GM18870 (cell line): ENCODE data around the gene CADPS.

Experiments
- ATAC-seq: cut with Tn5 transposase; IDR thresholded peaks from one replicate; pipeline ENCODE4 v1.9.1; 2021; ENCODE audit warnings: moderate library complexity; ENCODE audit not compliant: unreplicated experiment

Gene CADPS

GRCh38 chr3:62566022-62566557 is 309.1 kb downstream of the CADPS start:
- no peak for ATAC-seq

- no peak for ATAC-seq
These were observed 312.6 kb downstream of the CADPS start for GRCh38 chr3:62562596-62562995.

DNA sequence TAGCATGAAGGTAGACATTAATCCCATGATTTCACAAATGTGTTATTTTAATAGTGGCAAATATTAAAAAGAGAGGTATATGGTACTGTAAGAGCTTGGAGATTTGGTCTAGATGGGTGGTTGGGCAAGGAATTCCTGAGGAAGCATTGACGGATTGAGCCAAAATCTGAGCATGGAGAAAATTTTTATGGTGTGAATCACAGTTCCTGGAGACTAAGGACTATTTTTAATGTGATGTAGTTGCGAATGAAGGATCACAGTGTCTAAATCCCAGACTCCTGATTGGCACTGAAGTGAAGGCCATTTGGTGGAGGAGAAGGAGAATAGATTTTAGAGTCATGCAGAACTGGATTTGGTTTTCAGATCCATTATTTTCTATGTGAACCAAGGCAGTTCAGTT is 313.2 kb downstream of the CADPS start:
- ATAC-seq: no peak

- no peak for ATAC-seq
These were observed 315.3 kb downstream of the CADPS start for GRCh38 chr3:62559831-62560445.

DNA sequence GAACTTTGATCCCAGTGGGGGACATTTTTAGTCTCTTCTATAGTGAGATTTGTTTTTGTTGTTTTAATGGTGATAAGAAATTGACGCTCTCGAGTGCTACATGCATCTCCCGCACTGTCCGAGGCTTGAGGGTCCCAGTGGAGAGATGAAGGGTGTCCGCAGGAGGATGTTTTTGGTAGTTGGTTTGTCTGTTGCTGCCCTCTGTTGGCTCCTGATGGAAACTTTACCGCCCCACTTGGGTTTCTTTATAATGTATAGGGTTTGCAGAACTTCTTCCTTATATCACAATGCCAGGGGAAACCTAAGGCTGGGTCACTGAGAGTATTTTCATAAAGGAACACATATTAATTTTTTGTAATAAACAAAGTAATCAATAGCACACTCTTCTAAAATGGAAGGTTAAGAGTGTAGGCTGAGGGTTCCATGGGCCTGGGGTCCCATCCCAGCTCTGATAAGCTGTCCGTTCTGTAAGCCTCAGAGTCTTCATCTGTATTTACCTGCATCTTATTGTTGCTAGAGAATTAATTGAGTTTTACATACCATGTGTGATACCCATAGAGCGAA is 316.6 kb downstream of the CADPS start:
- no peak for ATAC-seq

DNA sequence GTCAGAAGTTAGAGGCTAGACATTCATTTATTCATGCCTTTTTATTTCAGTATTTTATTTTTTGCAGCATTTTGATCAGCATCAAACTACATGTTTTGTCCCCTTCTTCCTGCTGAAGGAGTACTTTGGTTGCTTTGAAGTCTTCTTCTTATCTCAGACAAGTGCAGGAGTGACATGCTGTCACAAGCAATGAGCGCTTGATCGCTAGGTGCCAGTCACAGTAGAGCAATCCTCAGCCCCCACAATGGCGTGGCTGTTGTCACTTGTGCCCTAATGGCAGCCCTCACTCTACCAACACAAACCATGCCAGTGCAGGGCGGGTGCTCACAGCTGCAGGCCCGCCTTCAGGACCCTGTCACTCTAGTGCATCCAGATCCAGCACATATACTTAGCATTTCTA is 317.2 kb downstream of the CADPS start:
- ATAC-seq: no peak

DNA sequence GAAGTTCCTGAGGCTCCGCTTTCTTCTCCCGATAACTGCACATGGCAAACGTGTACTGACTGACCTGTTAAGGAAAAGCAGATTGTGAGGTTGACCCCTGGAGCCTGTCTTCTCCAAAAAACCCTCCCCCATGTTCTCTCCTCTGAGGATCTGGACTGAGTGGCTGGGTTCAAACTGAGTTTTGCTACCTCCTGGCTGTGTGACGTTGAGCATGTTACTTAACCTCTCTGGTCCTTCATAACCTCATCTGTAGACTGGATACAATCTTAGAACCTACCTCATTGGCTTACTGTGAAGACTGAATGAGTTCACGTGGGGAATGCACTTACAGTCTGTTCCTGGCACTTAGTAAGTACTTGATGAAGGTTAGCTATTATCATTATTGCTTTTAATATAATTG is 317.8 kb downstream of the CADPS start:
- ATAC-seq: no peak

- ATAC-seq: no peak
These were observed 318.9 kb downstream of the CADPS start for GRCh38 chr3:62556121-62556815.

GRCh38 chr3:62554264-62554799 is 320.9 kb downstream of the CADPS start:
- no peak for ATAC-seq

- ATAC-seq: no peak
These were observed 321.4 kb downstream of the CADPS start for GRCh38 chr3:62553811-62554210.

DNA sequence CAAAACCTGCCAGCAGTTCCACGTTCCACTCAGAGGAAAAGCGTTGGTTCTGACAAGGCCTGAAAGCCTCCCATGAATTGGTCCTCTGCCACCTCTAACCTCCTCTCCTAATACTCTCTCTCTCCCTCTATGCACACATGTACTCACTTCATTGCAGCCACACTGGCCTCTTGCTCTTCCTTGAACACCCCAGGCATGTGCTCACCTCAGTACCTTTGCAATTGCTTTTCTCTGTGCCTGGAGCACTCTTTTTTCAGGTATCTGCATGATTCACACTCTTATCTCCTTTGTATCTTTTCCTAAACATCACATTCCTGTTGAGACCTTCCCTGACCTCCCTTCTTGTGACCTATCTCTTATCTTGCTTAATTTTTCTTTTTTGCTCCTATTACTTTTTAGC is 323.7 kb downstream of the CADPS start:
- ATAC-seq: no peak

DNA sequence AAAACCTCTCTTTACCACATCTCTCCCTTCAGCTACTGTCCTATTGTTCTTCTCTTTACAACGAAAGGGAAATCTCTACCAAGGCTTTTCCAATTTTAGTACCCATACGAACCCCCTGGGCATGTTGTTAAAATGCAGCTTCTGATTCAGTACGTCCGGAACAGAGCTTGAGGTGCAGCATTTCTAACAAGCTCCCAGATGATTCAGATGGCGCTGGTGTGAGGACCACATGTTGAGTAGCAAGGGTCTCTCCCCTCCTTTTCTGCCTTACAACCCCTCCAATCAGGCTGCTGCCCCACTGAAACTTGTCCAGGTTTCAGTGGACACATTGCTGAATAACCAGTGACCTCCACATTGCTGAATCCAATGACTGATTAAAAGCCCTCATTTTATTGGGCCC is 324.8 kb downstream of the CADPS start:
- ATAC-seq: no peak

DNA sequence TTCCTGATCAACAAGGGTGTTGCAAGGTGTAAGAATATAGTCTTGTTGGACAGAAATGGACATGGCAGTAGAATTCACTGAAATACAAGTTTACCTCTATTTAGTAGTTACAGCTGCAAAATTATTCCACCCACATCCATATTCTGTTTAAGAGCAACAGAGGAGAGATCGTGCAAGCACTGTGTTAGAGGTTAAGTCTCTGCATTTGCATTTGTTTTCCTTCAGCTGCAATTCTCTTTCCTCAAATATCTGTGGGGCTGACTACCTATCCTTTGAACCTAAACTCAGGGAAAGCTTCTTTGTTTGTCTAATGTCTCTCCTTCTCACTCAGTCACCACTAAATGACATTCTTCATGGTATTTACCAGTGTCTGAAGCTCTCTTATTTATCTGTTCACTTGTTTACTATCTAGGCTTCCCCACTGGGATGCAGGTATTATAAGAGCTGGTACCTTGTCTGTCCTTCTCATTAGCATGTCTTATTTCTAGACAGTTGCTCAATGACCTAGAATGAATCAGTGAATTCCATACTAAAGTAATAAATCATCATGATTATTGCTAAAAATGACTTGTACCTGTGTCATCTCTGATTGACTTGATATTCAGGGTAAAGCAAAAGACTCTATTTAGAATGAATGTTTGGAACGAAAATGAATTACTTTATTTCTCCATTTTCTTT is 326.5 kb downstream of the CADPS start:
- ATAC-seq: no peak

DNA sequence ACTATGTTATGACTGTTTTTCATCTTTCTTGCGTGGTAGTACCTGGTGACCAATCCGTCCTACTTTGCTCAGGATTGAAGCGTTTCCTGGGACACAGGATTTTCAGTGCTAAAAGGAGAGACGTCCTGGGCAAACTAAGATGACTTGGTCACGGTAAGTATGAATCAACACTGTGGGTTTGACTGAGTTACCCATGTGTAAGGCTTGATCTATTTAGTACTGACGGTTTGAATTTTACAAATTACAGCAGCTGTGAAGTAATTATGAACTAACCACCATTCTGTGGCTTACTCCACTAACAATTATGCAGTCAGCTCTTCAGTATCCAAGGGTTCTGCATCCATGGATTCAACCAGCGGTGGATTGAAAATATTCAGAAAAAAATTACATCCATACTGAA is 328.9 kb downstream of the CADPS start:
- no peak for ATAC-seq

DNA sequence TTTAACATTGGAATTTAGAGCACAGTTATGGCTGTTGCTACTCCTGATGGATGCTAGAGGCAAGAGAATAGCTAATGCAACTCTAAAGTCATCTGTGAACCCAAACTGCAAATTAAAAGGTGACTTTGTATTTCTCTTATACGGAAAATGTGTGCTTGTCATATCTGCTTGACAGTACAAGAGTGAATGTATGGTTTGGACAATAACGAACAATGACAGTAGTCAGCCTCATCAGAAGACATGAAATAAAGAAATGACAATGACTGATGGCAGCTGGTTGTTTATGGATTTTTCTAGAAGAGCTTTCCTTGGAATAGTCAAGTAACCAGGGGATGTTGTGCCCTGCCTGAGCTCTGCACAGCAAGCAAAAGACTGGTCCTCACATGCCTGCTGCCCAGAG is 333.0 kb downstream of the CADPS start:
- ATAC-seq: no peak

GRCh38 chr3:62539762-62540161 is 335.5 kb downstream of the CADPS start:
- no peak for ATAC-seq

DNA sequence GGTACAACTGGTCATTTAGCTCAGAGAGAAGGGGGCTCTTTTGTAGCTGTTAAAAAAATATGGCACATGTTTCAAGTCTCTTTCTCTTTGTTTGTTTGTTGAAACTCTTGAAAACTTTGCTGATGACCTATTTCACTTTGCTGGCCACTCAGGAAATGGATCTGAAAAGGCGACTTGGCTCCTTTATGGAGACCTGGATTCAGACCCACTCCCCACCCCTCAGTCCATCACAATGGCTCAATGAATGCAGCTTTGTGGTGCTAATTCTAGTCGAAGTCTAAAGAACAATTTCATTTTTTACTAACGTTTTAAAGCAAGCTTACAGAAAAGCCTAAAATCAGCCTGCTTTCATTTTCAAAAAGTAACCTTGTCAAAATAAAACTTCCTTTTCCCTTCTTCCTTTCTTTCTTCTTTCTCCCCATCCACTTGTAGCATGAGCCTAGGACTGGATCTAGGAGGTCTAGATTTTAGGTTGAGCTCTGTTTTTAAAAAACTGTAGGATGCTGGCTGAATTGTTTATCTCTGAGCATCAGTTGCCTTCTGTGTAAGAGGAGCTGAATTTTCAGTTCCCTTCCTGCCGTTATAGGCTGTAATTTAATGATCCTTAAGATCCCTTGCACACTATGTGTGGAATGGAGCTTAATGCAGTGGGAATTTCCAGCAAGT is 336.4 kb downstream of the CADPS start:
- ATAC-seq: no peak

GRCh38 chr3:62534326-62534725 is 340.9 kb downstream of the CADPS start:
- no peak for ATAC-seq

DNA sequence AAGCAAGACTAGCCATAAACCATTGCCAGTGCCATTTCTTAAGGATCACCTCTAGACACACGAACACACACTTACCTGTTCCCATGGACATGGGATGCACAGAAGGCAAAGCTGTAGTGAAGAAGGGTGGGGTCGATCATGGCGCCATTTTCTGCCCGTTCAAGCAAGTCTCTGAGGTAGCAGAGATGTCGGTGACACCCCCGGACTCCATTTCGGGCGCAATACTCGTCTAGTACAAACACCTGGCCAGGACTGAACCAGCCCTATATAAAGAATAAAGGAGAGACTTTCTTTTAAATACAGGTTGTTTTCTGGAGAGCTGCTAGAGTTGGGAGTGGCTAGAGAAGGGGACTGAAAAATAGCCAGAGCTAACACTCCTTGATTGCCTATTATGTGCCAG is 342.4 kb downstream of the CADPS start:
- ATAC-seq: no peak

DNA sequence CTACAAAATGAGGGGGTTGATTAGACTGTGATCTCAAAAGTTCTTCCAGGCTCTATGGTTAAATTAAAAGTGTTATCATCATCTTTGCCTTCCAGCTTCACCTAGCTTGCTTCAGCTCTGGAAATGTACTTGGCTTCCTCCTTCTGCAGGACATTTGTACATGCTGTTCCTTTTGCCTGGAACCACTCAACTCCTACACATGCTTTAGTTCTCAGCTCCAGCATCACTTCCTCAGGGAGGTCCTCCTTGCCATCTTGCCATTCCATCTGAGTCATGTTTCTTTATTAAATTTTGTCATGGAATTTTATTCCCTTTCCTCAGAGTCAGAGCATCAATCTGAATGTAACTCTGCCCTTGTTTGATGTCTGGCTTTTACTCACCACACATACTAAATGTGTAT is 343.2 kb downstream of the CADPS start:
- ATAC-seq: no peak

- ATAC-seq: no peak
These were observed 343.7 kb downstream of the CADPS start for GRCh38 chr3:62531493-62531892.
